Caco-2 (cell line): ENCODE measurements around the gene TPRX1. TPM values are rescaled to one million over a fixed set of nuclear protein-coding genes. Genes with fewer than 3 reads are reported as not detected.
"Not testable (repeated sequence)": the region's sequence is repeated elsewhere in the genome, so short reads cannot be mapped to it uniquely, and the experiment has no call there.

ENCODE experiments used
- BruUV-seq: library from RNA; stranded (reverse); fragments of 400-500 nt; replicated peaks from 2 replicates; lab custom pipeline; 2021; lab: Mats Ljungman, UMichigan
- CTCF ChIA-PET: fragments of 300-600 bp; sonication (Branson Sonifier 250); formaldehyde crosslinking; loops from one replicate; lab custom pipeline; 2022; ENCODE audit warnings: antibody characterized with exemption; lab: Charles Lee
- POLR2A ChIA-PET: fragments of 300-600 bp; sonication (Branson Sonifier 250); formaldehyde crosslinking; loops from one replicate; lab custom pipeline; 2022; ENCODE audit warnings: antibody characterized with exemption; lab: Charles Lee
- DNase-seq, 2 experiments: peaks; one replicate each; pipeline versions ENCODE4 v3.0.0 to v3.0.0-alpha.2; 2020 to 2022
- H3K27me3 ChIP-seq: replicated peaks from 2 replicates; pipeline ENCODE4 v1.6.0; 2011; ENCODE audit warnings: low read length; ENCODE audit not compliant: control insufficient read depth, insufficient read depth
- H3K36me3 ChIP-seq: 2 replicates; pipeline ENCODE4 v1.5.1; 2011; ENCODE audit warnings: low read length; ENCODE audit not compliant: control insufficient read depth, insufficient read depth
- H3K4me1 ChIP-seq: fragments of 250-450 bp; sonication (Bioruptor Pico); 2 replicates; pipeline ENCODE4 v1.5.1; 2020; ENCODE audit warnings: mild to moderate bottlenecking
- H3K4me3 ChIP-seq: 2 replicates; pipeline ENCODE4 v1.5.1; 2011; ENCODE audit warnings: low read depth, mild to moderate bottlenecking, control low read depth, low read length
- H3K9me3 ChIP-seq: fragments of 250-450 bp; sonication (Bioruptor Pico); 2 replicates; pipeline ENCODE4 v1.5.1; 2020; ENCODE audit warnings: mild to moderate bottlenecking, moderate library complexity
- H3K27ac Mint-ChIP-seq: one replicate; pipeline ENCODE4 v1.8.0; 2022; ENCODE audit warnings: mixed read lengths; ENCODE audit not compliant: unreplicated experiment
- H3K27me3 Mint-ChIP-seq: one replicate; pipeline ENCODE4 v1.8.0; 2022; ENCODE audit warnings: mixed read lengths; ENCODE audit not compliant: insufficient read depth, unreplicated experiment
- H3K36me3 Mint-ChIP-seq: one replicate; pipeline ENCODE4 v1.8.0; 2022; ENCODE audit warnings: mild to moderate bottlenecking, mixed read lengths; ENCODE audit not compliant: insufficient read depth, unreplicated experiment
- H3K4me1 Mint-ChIP-seq: one replicate; pipeline ENCODE4 v1.8.0; 2022; ENCODE audit warnings: low read depth, mixed read lengths; ENCODE audit not compliant: unreplicated experiment
- H3K4me3 Mint-ChIP-seq: one replicate; pipeline ENCODE4 v1.8.0; 2022; ENCODE audit warnings: mild to moderate bottlenecking, moderate library complexity, mixed read lengths; ENCODE audit not compliant: unreplicated experiment
- H3K9me3 Mint-ChIP-seq: one replicate; pipeline ENCODE4 v1.8.0; 2022; ENCODE audit warnings: mixed read lengths; ENCODE audit not compliant: unreplicated experiment
- intact Hi-C: fragments of 100-400 bp; cut with micrococcal nuclease; formaldehyde crosslinking; loops from one replicate; pipeline ENCODE4 v1.10.0; 2022; ENCODE audit not compliant: unreplicated experiment
- total RNA-seq: library from RNA; stranded (reverse); gene quantifications from 2 replicates; pipeline ENCODE4 v1.2.3, GENCODE V29; 2022
- TF ChIP-seq, protein P1 (sequence below), 2 experiments: fragments of 200-600 bp in 1 of 2; IDR thresholded peaks; 1 replicate in 1 of 2; 2 replicates in 1 of 2; pipeline versions ENCODE4 v1.5.1 to v1.8.0; 2011 to 2022; ENCODE audit warnings: antibody characterized with exemption in 1 of 2, control low read depth in 1 of 2, inconsistent platforms in 1 of 2, low read depth in 1 of 2, low read length in 1 of 2, mild to moderate bottlenecking in 1 of 2, moderate library complexity in 1 of 2; ENCODE audit not compliant: insufficient read depth in 1 of 2, severe bottlenecking in 1 of 2, unreplicated experiment in 1 of 2

Gene TPRX1
- total RNA-seq, 1 experiment from 2014 or later, result not detected

DNA sequence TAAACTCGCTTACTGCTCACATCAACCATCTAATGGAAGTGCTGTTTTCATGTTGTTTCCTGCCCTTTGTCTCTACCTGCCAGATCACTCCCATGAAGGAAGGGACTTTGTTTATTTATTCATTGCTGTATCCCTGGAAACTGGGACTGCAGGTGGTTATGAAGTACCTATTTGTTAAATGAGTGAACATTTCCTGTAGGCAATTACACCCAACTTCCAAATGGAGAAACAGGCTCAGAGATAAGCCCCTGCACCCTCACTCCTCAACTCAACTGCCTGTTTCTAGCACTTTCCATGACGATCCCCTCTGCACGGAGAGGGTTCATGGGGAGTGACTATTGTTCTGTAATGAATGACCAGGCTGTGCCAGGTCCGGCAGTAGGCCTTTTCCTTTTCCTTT lies 27.8 kb downstream of the TPRX1 start:
- peaks cover 19% of the 10 kb centered on the region for H3K36me3 Mint-ChIP-seq
- no TSS peak for BruUV-seq
- H3K4me3 Mint-ChIP-seq, result no peak overlapping the region
- Histone ChIP-seq H3K27me3 (no peaks in the 10 kb centered on the region), H3K36me3 (peaks cover 3% of the 10 kb centered on the region), H3K4me1 (peaks cover 14% of the 10 kb centered on the region), H3K4me3 (no peak overlapping the region), H3K9me3 (no peaks in the 10 kb centered on the region)
- H3K27me3 Mint-ChIP-seq, result no peaks in the 10 kb centered on the region
- peaks cover 18% of the 10 kb centered on the region for H3K4me1 Mint-ChIP-seq
- intact Hi-C loops, result no loop called here
- no peaks in the 10 kb centered on the region for H3K9me3 Mint-ChIP-seq
- TF ChIP-seq, protein P1, sequence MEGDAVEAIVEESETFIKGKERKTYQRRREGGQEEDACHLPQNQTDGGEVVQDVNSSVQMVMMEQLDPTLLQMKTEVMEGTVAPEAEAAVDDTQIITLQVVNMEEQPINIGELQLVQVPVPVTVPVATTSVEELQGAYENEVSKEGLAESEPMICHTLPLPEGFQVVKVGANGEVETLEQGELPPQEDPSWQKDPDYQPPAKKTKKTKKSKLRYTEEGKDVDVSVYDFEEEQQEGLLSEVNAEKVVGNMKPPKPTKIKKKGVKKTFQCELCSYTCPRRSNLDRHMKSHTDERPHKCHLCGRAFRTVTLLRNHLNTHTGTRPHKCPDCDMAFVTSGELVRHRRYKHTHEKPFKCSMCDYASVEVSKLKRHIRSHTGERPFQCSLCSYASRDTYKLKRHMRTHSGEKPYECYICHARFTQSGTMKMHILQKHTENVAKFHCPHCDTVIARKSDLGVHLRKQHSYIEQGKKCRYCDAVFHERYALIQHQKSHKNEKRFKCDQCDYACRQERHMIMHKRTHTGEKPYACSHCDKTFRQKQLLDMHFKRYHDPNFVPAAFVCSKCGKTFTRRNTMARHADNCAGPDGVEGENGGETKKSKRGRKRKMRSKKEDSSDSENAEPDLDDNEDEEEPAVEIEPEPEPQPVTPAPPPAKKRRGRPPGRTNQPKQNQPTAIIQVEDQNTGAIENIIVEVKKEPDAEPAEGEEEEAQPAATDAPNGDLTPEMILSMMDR (IDR thresholded peaks at IDR 0.05; ENCODE audit: insufficient read depth in 1 of 2, low read depth in 1 of 2, low read length in 1 of 2, severe bottlenecking in 1 of 2, unreplicated experiment in 1 of 2), result no peak
- CTCF ChIA-PET, result no interaction called here
- POLR2A ChIA-PET, result interaction anchor here (0.7 kb wide), 1 partner anchor 232 kb away, joined by 3 read pairs; no protein-coding TSS in a partner anchor
- DNase-seq, result no peak
- peak overlapping the region; percentile 28 for H3K27ac Mint-ChIP-seq

DNA sequence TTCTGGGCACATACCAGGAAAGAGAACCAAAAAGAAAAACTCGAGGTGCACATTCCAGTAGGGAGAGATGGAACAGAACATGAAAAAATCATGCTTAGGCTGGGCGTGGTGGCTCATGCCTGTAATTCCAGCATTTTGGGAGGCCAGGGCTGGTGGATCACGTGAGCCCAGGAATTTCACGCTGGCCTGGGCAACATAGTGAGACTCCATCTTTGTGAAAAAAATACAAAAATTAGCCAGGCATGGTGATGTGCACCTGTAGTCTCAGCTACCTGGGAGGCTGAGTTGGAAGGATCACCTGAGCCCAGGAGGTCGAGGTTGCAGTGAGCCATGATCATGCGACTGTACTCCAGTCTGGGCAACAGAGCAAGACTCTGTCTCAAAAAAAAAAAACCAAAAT lies 33.1 kb downstream of the TPRX1 start:
- H3K9me3 ChIP-seq, H3K36me3 Mint-ChIP-seq, BruUV-seq, CTCF ChIA-PET, H3K27ac Mint-ChIP-seq, H3K4me3 Mint-ChIP-seq, H3K27me3 Mint-ChIP-seq, intact Hi-C loops, POLR2A ChIA-PET, H3K4me1 Mint-ChIP-seq, H3K9me3 Mint-ChIP-seq, H3K4me1 ChIP-seq, H3K36me3 ChIP-seq, H3K27me3 ChIP-seq, H3K4me3 ChIP-seq, DNase-seq: not testable (repeated sequence)

DNA sequence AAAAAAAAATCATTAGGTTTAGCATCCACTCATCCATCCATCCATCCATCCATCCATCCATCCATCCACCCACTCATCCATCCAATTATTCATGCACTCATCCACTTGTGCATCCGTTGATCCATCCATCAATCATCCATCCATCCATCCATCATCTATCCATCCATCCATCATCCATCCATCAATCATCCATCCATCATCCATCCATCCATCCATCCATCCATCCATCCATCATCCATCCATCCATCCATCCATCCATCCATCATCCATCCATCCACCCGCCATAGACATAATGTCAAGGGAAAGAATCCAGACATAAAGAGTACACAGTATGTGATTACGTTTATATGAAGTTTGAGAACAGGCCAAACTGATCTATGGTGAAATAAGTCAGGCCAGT lies 34.8 kb downstream of the TPRX1 start:
- Mint-ChIP-seq H3K9me3 (peaks cover 10% of the 10 kb centered on the region), H3K4me1 (no peaks in the 10 kb centered on the region), H3K36me3 (no peaks in the 10 kb centered on the region), H3K4me3 (no peak overlapping the region), H3K27me3 (peaks cover 2% of the 10 kb centered on the region), H3K27ac (no peak overlapping the region)
- ChIA-PET POLR2A (no interaction called here), CTCF (no interaction called here)
- no peak for DNase-seq
- TF ChIP-seq, protein P1 (IDR thresholded peaks at IDR 0.05; ENCODE audit: insufficient read depth in 1 of 2, low read depth in 1 of 2, low read length in 1 of 2, severe bottlenecking in 1 of 2, unreplicated experiment in 1 of 2), result no peak
- H3K4me3 ChIP-seq, result no peak overlapping the region
- no peaks in the 10 kb centered on the region for H3K27me3 ChIP-seq
- H3K4me1 ChIP-seq, result no peaks in the 10 kb centered on the region; the same call in 1 of the 2 replicates
- no TSS peak for BruUV-seq
- no peaks in the 10 kb centered on the region for H3K9me3 ChIP-seq
- no peaks in the 10 kb centered on the region for H3K36me3 ChIP-seq
- intact Hi-C loops, result no loop called here

DNA sequence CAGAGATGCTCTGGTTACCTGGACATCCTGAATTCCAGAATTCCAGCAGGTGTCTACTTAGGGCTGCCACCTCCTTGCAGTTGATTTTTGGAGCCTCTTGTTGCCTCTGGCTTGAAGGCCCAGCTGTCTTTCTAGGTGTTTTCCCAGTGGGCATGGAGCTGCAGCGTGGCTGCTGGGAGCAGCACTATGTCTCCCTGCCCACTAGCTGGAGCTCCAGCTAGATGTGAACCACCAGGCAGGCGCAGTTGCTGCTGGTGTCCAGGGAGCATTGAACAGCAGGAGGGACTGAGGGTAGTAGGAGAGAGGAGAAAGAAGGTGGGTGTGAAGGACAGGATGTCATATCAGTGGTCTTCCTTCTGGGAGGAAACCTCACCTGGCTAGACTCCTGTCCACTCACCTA lies 35.7 kb downstream of the TPRX1 start:
- no TSS peak for BruUV-seq
- no peak overlapping the region for H3K27ac Mint-ChIP-seq

More for the DNA sequence above, 35.7 kb downstream of the TPRX1 start:
- no peaks in the 10 kb centered on the region for H3K9me3 ChIP-seq
- DNase-seq, result no peak
- H3K9me3 Mint-ChIP-seq, result peaks cover 10% of the 10 kb centered on the region
- H3K4me3 Mint-ChIP-seq, result no peak overlapping the region
- H3K27me3 Mint-ChIP-seq, result peaks cover 2% of the 10 kb centered on the region
- no peaks in the 10 kb centered on the region for H3K4me1 Mint-ChIP-seq
- POLR2A ChIA-PET, result no interaction called here
- H3K36me3 Mint-ChIP-seq, result no peaks in the 10 kb centered on the region
- H3K36me3 ChIP-seq, result no peaks in the 10 kb centered on the region
- CTCF ChIA-PET, result interaction anchor here (4.1 kb wide), 1 partner anchor 19 kb away, joined by 20 read pairs; no protein-coding TSS in a partner anchor
- H3K4me1 ChIP-seq, result no peaks in the 10 kb centered on the region; the same call in 1 of the 2 replicates
- TF ChIP-seq, protein P1 (IDR thresholded peaks at IDR 0.05; ENCODE audit: insufficient read depth in 1 of 2, low read depth in 1 of 2, low read length in 1 of 2, severe bottlenecking in 1 of 2, unreplicated experiment in 1 of 2), result peak in 1 of 2 experiments; percentile 5
- H3K4me3 ChIP-seq, result no peak overlapping the region
- H3K27me3 ChIP-seq, result no peaks in the 10 kb centered on the region
- intact Hi-C loops, result no loop called here
